ENCODE data around the gene AGFG2.

The AGFG2 gene

DNA sequence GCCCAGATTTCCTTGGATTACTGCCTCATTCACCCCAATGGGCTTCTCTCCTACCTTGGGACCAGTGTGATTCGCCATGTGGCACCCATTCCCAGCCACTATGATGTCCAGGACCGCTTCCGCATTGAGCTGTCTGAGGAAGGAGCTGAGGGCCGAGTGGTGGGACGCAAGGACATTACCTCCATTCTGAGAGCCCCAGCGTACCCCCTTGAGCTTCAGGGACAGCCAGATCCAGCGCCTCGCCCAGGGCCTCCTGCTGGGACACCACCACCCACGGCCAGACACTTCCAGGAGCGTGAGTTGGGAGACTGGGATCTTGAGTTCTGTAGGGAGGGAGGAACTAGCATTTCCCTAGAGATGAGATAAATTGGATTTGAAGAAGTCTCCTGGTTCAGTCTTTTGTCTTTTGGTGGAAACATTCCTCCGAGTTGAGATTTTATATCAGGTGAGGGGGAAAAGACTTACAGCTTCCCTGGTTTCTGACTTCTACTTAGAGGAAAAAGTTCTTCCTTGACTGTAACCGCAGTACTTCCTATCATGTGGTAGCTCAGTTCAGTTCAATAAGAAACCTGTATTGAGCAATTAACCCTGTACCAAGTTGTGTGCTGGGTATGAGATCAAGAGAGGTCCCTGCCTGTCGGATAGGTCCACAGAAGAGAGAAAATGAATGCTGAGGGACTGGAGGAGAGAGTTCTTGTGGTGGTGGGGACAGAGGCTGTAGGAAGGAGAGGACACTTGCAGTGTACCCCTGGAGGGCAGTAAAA, 74.6 kb downstream of the AGFG2 start:
- no peak for DNase-seq

DNA sequence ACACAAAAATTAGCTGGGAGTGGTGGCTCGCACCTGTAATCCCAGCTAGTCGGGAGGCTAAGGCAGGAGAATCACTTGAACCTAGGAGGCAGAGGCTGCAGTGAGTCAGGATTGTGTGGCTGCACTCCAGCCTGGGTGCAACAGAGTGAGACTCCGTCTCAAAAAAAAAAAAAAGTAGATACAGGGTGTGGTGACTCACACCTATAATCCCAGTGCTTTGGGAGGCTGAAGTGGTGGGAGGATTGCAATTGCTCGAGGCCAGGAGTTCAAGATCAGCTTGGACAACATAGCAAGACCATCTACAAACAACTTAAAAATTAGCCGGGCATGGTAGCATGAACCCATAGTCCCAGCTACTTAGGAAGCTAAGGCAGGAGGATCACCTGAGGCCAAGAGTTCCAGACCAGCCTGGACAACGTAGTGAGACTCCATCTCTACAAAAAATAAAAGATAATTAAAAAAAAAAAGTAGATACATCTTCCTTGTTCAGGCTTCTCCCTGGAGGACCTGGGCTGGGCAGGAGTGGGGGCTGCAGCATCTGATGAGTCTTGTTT, 75.4 kb downstream of the AGFG2 start:
- no peak for DNase-seq

Measured in activated CD4-positive, alpha-beta T cell treated with anti-CD3 and anti-CD28 coated beads, Interleukin-2, amount 50 U/mL, for 48 hours (primary cell).